ENCODE results near the gene SEC31B. TPM values are rescaled to one million over a fixed set of nuclear protein-coding genes. Genes with fewer than 3 reads are reported as not detected.

SEC31B gene
- total RNA-seq, 1 experiment from 2014 or later: 23.6 TPM

DNA sequence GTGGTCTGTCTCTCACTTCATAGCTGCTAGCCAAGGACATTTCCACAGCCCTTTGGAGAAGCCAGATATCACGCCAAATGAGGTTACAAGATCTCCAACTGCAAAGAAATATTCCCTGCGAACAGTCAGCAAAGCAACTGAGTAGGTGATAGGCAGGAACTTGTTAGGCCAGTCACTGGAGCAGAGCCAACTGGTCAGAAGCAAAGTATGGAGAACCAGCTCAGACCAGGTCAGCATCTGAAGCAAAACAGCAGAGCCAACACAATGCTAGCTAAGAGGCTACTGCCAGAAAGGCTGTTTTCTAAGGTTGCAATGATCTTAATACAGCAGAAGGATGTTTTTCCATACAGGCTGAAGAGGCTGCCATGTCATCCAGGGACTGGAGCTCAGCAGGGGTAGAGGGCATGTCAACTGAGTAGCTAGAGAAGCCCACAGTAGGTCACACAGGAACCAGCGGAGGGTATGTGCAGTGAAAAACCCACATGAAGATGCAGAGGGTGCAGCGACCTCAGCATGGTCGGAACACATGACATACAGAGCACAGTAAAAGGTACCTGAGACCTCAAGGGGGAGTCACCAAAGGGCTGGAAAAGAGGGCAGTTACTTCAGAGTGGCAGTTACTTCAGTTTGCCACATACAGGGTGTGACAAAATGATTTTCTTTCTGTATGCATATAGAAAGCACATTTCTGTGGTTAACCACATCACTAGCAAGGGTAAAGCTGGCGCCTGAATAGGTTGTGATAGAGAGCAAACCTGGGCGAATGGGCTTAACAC lies 8.9 kb downstream of the SEC31B start:
- Histone ChIP-seq H3K4me3 (ENCODE audit: low read length) (no peak overlapping the region), H3K9me2 (replicated peaks; ENCODE audit: insufficient read depth, low read length) (no peaks in the 10 kb centered on the region), H2AFZ (ENCODE audit: low read length) (no peak overlapping the region), H3K36me3 (ENCODE audit: insufficient read depth, low read length) (no peaks in the 10 kb centered on the region), H3K79me2 (ENCODE audit: low read length) (no peaks in the 10 kb centered on the region), H3K4me2 (ENCODE audit: low read depth, low read length, poor library complexity, severe bottlenecking) (no peak overlapping the region), H3K27me3 (ENCODE audit: low read length) (no peaks in the 10 kb centered on the region), H3K27ac (ENCODE audit: low read length) (no peak overlapping the region), H3K9me3 (ENCODE audit: low read length) (no peaks in the 10 kb centered on the region), H3K4me1 (ENCODE audit: low read length) (no peaks in the 10 kb centered on the region), H4K20me1 (ENCODE audit: insufficient read depth, low read depth, low read length) (no peaks in the 10 kb centered on the region), H3K9ac (ENCODE audit: low read length) (no peak overlapping the region)
- DNase-seq: no peak

DNA sequence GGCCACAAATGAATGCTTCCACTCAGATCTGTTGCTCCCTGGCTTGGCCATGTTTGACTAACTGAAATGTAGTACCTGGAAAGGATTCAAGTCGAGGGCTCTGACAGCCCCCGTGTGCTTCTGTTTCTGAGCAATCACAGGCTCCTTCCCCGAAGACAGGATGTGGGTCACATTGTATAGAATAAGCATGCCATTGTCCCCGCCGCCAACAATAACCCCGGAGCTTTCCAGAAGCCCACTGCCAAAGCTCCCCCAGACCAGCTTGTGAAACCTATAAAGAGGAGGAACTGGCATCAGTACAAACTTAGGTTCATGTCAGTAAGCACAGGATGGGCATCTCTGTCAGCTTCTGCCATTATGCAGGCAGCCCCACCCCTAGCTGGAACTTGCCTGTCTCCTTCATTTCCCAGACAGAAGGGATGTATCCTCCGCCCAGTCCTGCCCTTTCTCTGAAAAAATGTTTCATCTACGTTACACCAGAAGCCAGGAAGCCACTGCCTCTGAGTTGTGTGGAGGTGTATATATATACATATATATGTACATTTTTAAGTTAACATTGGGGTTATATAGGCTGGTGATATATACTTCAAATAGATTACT lies 10.3 kb downstream of the SEC31B start:
- H3K27me3 ChIP-seq (ENCODE audit: low read length): no peaks in the 10 kb centered on the region
- no peak overlapping the region for H3K4me3 ChIP-seq (ENCODE audit: low read length)
- DNase-seq: no peak

DNA sequence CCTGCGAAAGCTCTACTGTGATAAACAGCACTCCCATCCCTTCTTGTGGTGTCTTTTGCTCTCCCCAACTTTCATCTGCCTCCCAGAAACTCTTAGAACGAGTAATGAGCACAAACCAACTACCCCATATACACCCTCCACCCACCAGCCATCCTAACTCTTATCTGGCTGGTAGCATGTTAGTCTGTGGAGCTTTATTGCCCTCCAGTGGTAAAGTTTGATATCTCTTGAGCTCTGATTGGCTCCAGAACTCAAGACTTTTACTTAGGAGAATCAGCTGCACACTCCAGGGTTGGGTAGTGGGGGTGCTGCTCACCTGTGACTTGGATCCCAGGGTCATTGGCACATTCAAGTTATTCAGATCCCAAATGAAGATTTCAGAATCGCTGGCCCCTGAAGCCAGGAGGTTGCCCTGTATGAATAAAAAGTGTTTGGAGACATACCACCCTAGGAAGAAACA lies 10.9 kb downstream of the SEC31B start:
- no peak overlapping the region for H3K4me2 ChIP-seq (ENCODE audit: low read depth, low read length, poor library complexity, severe bottlenecking)
- peak; percentile 86 for DNase-seq
- no peak overlapping the region for H3K9ac ChIP-seq (ENCODE audit: low read length)
- no peaks in the 10 kb centered on the region for H3K9me3 ChIP-seq (ENCODE audit: low read length)
- H3K27me3 ChIP-seq (ENCODE audit: low read length): no peaks in the 10 kb centered on the region
- H4K20me1 ChIP-seq (ENCODE audit: insufficient read depth, low read depth, low read length): no peaks in the 10 kb centered on the region
- no peaks in the 10 kb centered on the region for H3K4me1 ChIP-seq (ENCODE audit: low read length)
- H3K4me3 ChIP-seq (ENCODE audit: low read length): no peak overlapping the region
- H3K9me2 ChIP-seq (replicated peaks; ENCODE audit: insufficient read depth, low read length): no peaks in the 10 kb centered on the region
- H2AFZ ChIP-seq (ENCODE audit: low read length): no peak overlapping the region
- no peaks in the 10 kb centered on the region for H3K36me3 ChIP-seq (ENCODE audit: insufficient read depth, low read length)
- H3K27ac ChIP-seq (ENCODE audit: low read length): no peak overlapping the region
- no peaks in the 10 kb centered on the region for H3K79me2 ChIP-seq (ENCODE audit: low read length)

More for the DNA sequence above, 10.3 kb downstream of the SEC31B start:
- no peaks in the 10 kb centered on the region for H4K20me1 ChIP-seq (ENCODE audit: insufficient read depth, low read depth, low read length)
- H3K9ac ChIP-seq (ENCODE audit: low read length): no peak overlapping the region
- H3K9me3 ChIP-seq (ENCODE audit: low read length): no peaks in the 10 kb centered on the region
- no peaks in the 10 kb centered on the region for H3K79me2 ChIP-seq (ENCODE audit: low read length)
- H3K27ac ChIP-seq (ENCODE audit: low read length): no peak overlapping the region
- H3K9me2 ChIP-seq (replicated peaks; ENCODE audit: insufficient read depth, low read length): no peaks in the 10 kb centered on the region
- no peaks in the 10 kb centered on the region for H3K36me3 ChIP-seq (ENCODE audit: insufficient read depth, low read length)
- H2AFZ ChIP-seq (ENCODE audit: low read length): no peak overlapping the region
- no peak overlapping the region for H3K4me2 ChIP-seq (ENCODE audit: low read depth, low read length, poor library complexity, severe bottlenecking)
- no peaks in the 10 kb centered on the region for H3K4me1 ChIP-seq (ENCODE audit: low read length)

DNA sequence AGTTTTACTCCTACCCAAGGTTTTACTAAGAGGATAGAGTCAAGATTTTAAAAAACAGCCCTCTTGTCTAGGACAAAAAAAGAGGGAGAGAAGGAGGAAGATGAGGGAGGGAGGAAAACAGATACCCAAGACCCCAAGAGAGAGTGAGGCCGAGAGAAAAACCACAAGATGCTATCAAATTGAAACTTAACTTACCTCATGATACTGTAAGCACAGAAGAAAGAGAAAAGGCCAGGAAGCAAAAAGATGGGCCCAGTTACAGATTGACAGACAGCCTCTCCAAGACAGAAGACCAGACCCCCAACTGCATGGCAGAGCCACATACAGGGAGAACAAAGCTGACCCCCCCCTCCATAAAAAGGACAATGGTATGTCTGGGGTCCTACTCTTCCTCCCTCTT lies 11.4 kb downstream of the SEC31B start:
- H3K36me3 ChIP-seq (ENCODE audit: insufficient read depth, low read length): no peaks in the 10 kb centered on the region
- H3K27me3 ChIP-seq (ENCODE audit: low read length): no peaks in the 10 kb centered on the region
- H3K9ac ChIP-seq (ENCODE audit: low read length): no peak overlapping the region
- H3K9me2 ChIP-seq (replicated peaks; ENCODE audit: insufficient read depth, low read length): no peaks in the 10 kb centered on the region
- H3K4me3 ChIP-seq (ENCODE audit: low read length): no peak overlapping the region
- H2AFZ ChIP-seq (ENCODE audit: low read length): no peak overlapping the region
- no peak overlapping the region for H3K4me2 ChIP-seq (ENCODE audit: low read depth, low read length, poor library complexity, severe bottlenecking)
- H3K4me1 ChIP-seq (ENCODE audit: low read length): no peaks in the 10 kb centered on the region
- H3K79me2 ChIP-seq (ENCODE audit: low read length): no peaks in the 10 kb centered on the region
- no peak overlapping the region for H3K27ac ChIP-seq (ENCODE audit: low read length)
- DNase-seq: no peak
- H3K9me3 ChIP-seq (ENCODE audit: low read length): no peaks in the 10 kb centered on the region
- no peaks in the 10 kb centered on the region for H4K20me1 ChIP-seq (ENCODE audit: insufficient read depth, low read depth, low read length)

DNA sequence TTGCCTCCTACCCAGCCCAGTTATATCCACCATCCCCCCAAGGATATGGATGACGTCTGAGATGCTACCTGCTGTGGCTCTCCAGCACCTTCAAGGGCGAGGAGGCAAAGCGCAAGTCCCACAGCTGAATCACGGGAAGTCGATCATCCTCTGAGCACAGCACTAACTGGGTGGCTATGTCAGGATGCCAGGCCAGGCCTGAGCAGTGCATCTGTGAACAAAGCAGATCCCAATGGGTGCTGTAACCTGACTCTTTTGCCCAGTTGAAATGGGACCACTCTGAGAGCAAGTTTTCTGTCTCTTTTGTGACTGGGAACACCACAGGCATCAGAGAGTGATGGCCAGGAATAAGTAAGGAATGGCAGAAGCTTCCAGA lies 12.3 kb downstream of the SEC31B start:
- no peaks in the 10 kb centered on the region for H3K36me3 ChIP-seq (ENCODE audit: insufficient read depth, low read length)
- no peaks in the 10 kb centered on the region for H3K9me3 ChIP-seq (ENCODE audit: low read length)
- H3K4me3 ChIP-seq (ENCODE audit: low read length): no peak overlapping the region
- H3K9ac ChIP-seq (ENCODE audit: low read length): no peak overlapping the region
- no peaks in the 10 kb centered on the region for H3K79me2 ChIP-seq (ENCODE audit: low read length)
- no peak for DNase-seq
- no peak overlapping the region for H3K4me2 ChIP-seq (ENCODE audit: low read depth, low read length, poor library complexity, severe bottlenecking)
- H3K9me2 ChIP-seq (replicated peaks; ENCODE audit: insufficient read depth, low read length): no peaks in the 10 kb centered on the region
- no peaks in the 10 kb centered on the region for H3K4me1 ChIP-seq (ENCODE audit: low read length)
- no peaks in the 10 kb centered on the region for H3K27me3 ChIP-seq (ENCODE audit: low read length)
- H3K27ac ChIP-seq (ENCODE audit: low read length): no peak overlapping the region
- H2AFZ ChIP-seq (ENCODE audit: low read length): no peak overlapping the region
- no peaks in the 10 kb centered on the region for H4K20me1 ChIP-seq (ENCODE audit: insufficient read depth, low read depth, low read length)

DNA sequence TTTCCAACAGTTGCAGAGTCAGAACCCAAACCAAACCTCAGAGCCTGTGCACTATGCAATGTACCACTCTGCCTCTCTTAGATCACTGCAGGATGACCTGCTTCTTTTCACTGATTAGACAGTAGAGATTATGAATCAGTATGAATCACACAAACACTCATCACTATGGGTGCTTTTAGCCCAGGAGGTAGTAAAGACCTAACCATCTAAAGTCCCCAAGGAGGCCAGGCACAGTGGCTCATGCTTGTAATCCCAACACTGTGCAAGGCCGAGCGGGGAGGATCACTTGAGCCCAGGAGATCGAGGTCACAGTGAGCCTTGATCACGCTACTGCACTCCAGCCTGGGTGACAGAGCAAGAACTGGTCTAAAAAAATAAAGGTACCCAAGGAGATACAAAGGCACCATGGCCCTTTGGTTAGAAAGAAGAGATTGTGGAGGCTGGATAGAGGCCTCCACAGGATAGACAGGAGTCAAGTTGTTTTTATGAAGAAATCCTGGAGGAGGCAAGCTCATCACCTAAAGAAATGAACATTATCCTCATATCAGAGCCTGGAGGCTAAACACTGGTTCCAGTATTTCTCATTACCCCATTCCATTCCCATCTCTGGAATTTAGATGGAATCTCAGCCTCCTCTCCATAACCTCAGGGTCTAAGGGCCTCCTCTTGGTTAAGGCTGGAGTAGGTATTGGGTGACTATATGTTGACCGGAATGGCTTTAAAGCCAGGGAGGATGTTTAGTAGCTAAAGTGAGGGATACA lies 12.9 kb downstream of the SEC31B start:
- Histone ChIP-seq H3K27me3 (ENCODE audit: low read length) (no peaks in the 10 kb centered on the region), H3K27ac (ENCODE audit: low read length) (no peak overlapping the region), H2AFZ (ENCODE audit: low read length) (no peak overlapping the region), H3K4me2 (ENCODE audit: low read depth, low read length, poor library complexity, severe bottlenecking) (no peak overlapping the region), H3K9me3 (ENCODE audit: low read length) (no peaks in the 10 kb centered on the region), H4K20me1 (ENCODE audit: insufficient read depth, low read depth, low read length) (no peaks in the 10 kb centered on the region), H3K9me2 (replicated peaks; ENCODE audit: insufficient read depth, low read length) (no peaks in the 10 kb centered on the region), H3K4me1 (ENCODE audit: low read length) (no peaks in the 10 kb centered on the region), H3K36me3 (ENCODE audit: insufficient read depth, low read length) (no peaks in the 10 kb centered on the region), H3K79me2 (ENCODE audit: low read length) (no peaks in the 10 kb centered on the region), H3K4me3 (ENCODE audit: low read length) (no peak overlapping the region), H3K9ac (ENCODE audit: low read length) (no peak overlapping the region)
- no peak for DNase-seq

DNA sequence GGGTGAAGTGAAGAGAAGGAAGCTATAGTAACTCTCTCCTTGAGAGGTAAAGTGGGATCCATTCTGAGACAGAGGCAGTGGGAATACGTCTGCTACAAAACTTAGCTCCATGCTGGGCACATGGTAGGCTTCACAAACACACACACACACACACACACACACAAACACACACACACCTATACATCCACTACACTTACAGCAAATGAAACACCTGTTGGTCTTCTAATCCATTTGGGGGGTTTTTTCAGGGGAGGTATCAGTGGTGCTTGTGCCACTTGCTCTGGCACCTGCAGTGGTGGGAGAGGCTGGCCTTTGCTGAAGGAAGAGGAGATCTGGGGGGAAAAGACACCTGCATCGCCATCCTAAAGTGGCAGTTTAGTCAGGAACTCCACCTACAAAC lies 14.5 kb downstream of the SEC31B start:
- Histone ChIP-seq H2AFZ (ENCODE audit: low read length) (no peak overlapping the region), H3K36me3 (ENCODE audit: insufficient read depth, low read length) (no peaks in the 10 kb centered on the region), H3K27me3 (ENCODE audit: low read length) (no peaks in the 10 kb centered on the region)

DNA sequence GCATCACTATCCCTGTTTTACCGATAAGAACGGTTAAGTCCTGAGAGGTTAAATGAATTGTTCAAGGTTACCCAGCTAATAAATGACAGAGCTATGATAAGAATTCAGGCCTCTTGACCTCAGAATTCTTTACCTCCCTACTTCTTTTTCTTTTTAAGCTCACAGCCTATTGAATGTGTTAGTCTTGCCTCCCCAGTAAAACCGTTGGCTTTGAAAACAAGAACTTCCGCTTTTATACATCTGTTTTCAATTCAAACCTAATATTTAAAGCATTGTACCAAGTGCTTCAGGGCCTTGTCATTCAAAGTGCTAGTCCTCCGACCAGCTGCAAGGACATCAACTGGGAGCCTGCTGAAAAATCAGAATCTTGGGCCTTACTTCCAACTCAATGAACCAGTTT lies 15.6 kb downstream of the SEC31B start:
- no peaks in the 10 kb centered on the region for H4K20me1 ChIP-seq (ENCODE audit: insufficient read depth, low read depth, low read length)
- DNase-seq: no peak
- H3K9ac ChIP-seq (ENCODE audit: low read length): no peak overlapping the region
- H3K4me2 ChIP-seq (ENCODE audit: low read depth, low read length, poor library complexity, severe bottlenecking): no peak overlapping the region
- no peak overlapping the region for H3K4me3 ChIP-seq (ENCODE audit: low read length)
- H3K27ac ChIP-seq (ENCODE audit: low read length): no peak overlapping the region
- H3K79me2 ChIP-seq (ENCODE audit: low read length): no peaks in the 10 kb centered on the region
- no peak overlapping the region for H2AFZ ChIP-seq (ENCODE audit: low read length)
- no peaks in the 10 kb centered on the region for H3K4me1 ChIP-seq (ENCODE audit: low read length)
- H3K9me2 ChIP-seq (replicated peaks; ENCODE audit: insufficient read depth, low read length): no peaks in the 10 kb centered on the region
- H3K36me3 ChIP-seq (ENCODE audit: insufficient read depth, low read length): no peaks in the 10 kb centered on the region
- no peaks in the 10 kb centered on the region for H3K9me3 ChIP-seq (ENCODE audit: low read length)
- no peaks in the 10 kb centered on the region for H3K27me3 ChIP-seq (ENCODE audit: low read length)

More for the DNA sequence above, 14.5 kb downstream of the SEC31B start:
- no peak overlapping the region for H3K4me2 ChIP-seq (ENCODE audit: low read depth, low read length, poor library complexity, severe bottlenecking)
- no peak overlapping the region for H3K4me3 ChIP-seq (ENCODE audit: low read length)
- H3K9me2 ChIP-seq (replicated peaks; ENCODE audit: insufficient read depth, low read length): no peaks in the 10 kb centered on the region
- H3K9me3 ChIP-seq (ENCODE audit: low read length): no peaks in the 10 kb centered on the region
- no peak overlapping the region for H3K9ac ChIP-seq (ENCODE audit: low read length)
- no peak for DNase-seq
- H3K27ac ChIP-seq (ENCODE audit: low read length): no peak overlapping the region
- no peaks in the 10 kb centered on the region for H3K4me1 ChIP-seq (ENCODE audit: low read length)
- H4K20me1 ChIP-seq (ENCODE audit: insufficient read depth, low read depth, low read length): no peaks in the 10 kb centered on the region
- H3K79me2 ChIP-seq (ENCODE audit: low read length): no peaks in the 10 kb centered on the region
